ENCODE data around the gene KCNG2. TPM values are rescaled to one million over a fixed set of nuclear protein-coding genes. Genes with fewer than 3 reads are reported as not detected.

Gene KCNG2
- total RNA-seq, 2 experiments from 2014 or later, result not detected

DNA sequence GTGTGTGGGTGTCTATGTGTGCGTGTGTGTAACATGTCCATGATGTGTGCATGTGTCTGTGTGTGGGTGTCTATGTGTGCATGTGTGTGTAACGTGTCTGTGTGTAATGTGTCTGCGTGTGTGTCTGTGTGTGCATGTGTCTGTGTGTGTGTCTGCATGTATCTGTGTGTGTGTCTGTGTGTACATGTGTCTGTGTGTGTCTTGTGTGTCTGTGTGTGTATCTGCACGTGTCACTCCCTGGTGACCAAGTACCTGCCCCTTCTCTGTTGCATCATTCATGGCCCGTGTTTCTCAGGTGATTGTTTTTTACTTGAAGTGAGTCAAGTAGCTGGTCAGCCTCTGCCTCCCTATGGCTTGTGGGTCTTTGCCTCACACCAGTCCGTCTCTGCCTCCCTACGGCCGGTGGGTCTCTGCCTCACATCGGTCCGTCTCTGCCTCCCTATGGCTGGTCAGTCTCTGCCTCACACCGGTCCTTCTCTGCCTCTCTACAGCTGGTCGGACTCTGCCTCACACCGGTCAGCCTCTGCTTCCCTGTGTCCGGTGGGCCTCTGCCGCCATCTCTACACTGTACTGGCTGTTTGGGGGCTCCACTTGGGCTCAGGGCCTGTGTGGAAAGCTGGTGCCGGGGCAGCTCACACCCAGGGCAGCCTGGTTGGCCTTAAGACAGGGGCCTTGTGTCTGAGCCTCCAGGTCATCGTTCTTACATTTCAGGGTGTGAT, 31.6 kb downstream of the KCNG2 start:
- H3K9me3 Mint-ChIP-seq, result no peaks in the 10 kb centered on the region
- no peak overlapping the region for H3K27ac Mint-ChIP-seq
- ChIA-PET CTCF (no interaction called here), POLR2A (no interaction called here)
- Histone ChIP-seq H3K4me3 (ENCODE audit: low read length) (no peak overlapping the region), H3K36me3 (ENCODE audit: insufficient read depth, low read length) (no peaks in the 10 kb centered on the region), H3K27ac (ENCODE audit: low read depth in 1 of 2, low read length in 2 of 2) (no peak overlapping the region), H3K9me3 (ENCODE audit: control insufficient read depth in 1 of 2, insufficient read depth in 1 of 2, low read length in 2 of 2) (peaks cover 0 to 18% of the 10 kb centered on the region in 2 experiments), H3K27me3 (ENCODE audit: control insufficient read depth in 1 of 2, insufficient read depth in 2 of 2, low read length in 2 of 2) (peaks cover 0 to 6% of the 10 kb centered on the region in 2 experiments), H3K4me1 (ENCODE audit: insufficient read depth, low read length) (no peaks in the 10 kb centered on the region)
- TF ChIP-seq, protein P1, sequence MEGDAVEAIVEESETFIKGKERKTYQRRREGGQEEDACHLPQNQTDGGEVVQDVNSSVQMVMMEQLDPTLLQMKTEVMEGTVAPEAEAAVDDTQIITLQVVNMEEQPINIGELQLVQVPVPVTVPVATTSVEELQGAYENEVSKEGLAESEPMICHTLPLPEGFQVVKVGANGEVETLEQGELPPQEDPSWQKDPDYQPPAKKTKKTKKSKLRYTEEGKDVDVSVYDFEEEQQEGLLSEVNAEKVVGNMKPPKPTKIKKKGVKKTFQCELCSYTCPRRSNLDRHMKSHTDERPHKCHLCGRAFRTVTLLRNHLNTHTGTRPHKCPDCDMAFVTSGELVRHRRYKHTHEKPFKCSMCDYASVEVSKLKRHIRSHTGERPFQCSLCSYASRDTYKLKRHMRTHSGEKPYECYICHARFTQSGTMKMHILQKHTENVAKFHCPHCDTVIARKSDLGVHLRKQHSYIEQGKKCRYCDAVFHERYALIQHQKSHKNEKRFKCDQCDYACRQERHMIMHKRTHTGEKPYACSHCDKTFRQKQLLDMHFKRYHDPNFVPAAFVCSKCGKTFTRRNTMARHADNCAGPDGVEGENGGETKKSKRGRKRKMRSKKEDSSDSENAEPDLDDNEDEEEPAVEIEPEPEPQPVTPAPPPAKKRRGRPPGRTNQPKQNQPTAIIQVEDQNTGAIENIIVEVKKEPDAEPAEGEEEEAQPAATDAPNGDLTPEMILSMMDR (IDR thresholded peaks at IDR 0.05), result no peak
- ATAC-seq (ENCODE audit: poor library complexity) (no peak), DNase-seq (no peak)
- H3K27me3 Mint-ChIP-seq, result peaks cover 9% of the 10 kb centered on the region
- no peak overlapping the region for H3K4me3 Mint-ChIP-seq
- no peaks in the 10 kb centered on the region for H3K36me3 Mint-ChIP-seq (ENCODE audit: low read depth)
- no peaks in the 10 kb centered on the region for H3K4me1 Mint-ChIP-seq (ENCODE audit: low read depth)
- intact Hi-C loops (cut with DNase I, micrococcal nuclease), result no loop called here

DNA sequence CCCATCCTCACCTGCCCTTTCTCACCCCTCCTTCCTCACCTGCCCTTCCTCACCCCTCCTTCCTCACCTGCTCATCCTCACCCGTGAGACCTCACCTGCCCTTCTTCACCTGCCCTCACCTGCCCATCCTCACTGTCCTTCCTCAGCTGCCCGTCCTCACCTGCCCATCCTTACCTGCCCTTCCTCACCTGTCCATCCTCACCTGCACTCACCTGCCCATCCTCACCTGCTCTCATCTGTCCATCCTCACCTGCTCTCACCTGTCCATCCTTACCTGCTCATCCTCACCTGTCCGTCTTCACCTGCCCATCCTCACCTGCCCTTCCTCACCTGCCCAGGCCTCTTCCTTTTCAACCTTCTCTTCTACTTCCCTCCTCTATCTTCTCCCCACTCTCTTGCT, 34.4 kb downstream of the KCNG2 start:
- ChIA-PET CTCF (no interaction called here), POLR2A (no interaction called here)
- DNase-seq (no peak), ATAC-seq (ENCODE audit: poor library complexity) (no peak)
- Mint-ChIP-seq H3K27me3 (peaks cover 31% of the 10 kb centered on the region), H3K27ac (no peak overlapping the region), H3K36me3 (ENCODE audit: low read depth) (no peaks in the 10 kb centered on the region), H3K4me3 (no peak overlapping the region), H3K9me3 (no peaks in the 10 kb centered on the region), H3K4me1 (ENCODE audit: low read depth) (no peaks in the 10 kb centered on the region)
- Histone ChIP-seq H3K4me3 (ENCODE audit: low read length) (no peak overlapping the region), H3K27ac (ENCODE audit: low read depth in 1 of 2, low read length in 2 of 2) (no peak overlapping the region), H3K36me3 (ENCODE audit: insufficient read depth, low read length) (no peaks in the 10 kb centered on the region), H3K9me3 (ENCODE audit: control insufficient read depth in 1 of 2, insufficient read depth in 1 of 2, low read length in 2 of 2) (peaks cover 0 to 14% of the 10 kb centered on the region in 2 experiments), H3K4me1 (ENCODE audit: insufficient read depth, low read length) (no peaks in the 10 kb centered on the region), H3K27me3 (ENCODE audit: control insufficient read depth in 1 of 2, insufficient read depth in 2 of 2, low read length in 2 of 2) (peaks cover 0 to 9% of the 10 kb centered on the region in 2 experiments)
- TF ChIP-seq, protein P1 (IDR thresholded peaks at IDR 0.05), result no peak
- intact Hi-C loops (cut with DNase I, micrococcal nuclease), result no loop called here

DNA sequence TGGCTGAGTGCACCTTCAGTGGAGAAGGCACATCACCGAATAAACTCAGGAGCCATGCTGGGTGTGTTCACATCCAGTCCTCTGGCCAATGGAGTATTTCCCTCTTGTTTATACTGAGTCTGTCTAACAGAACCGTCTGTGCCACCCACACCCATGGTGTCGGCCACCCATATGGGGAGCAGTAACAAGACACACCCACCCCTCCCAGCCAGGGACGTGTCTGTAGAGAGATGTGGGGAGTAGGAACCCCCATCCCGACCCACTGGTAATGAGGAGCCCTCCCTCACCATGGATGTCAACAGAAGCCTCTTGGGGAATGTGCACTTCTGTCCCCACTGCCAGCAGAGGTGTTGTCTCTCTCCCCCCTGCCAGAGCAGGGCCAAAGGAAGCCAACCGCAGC, 37.1 kb downstream of the KCNG2 start:
- Mint-ChIP-seq H3K4me1 (ENCODE audit: low read depth) (no peaks in the 10 kb centered on the region), H3K4me3 (no peak overlapping the region), H3K27ac (no peak overlapping the region), H3K9me3 (no peaks in the 10 kb centered on the region), H3K27me3 (peaks cover 54% of the 10 kb centered on the region), H3K36me3 (ENCODE audit: low read depth) (no peaks in the 10 kb centered on the region)
- ChIA-PET POLR2A (no interaction called here), CTCF (no interaction called here)
- peaks cover 0 to 9% of the 10 kb centered on the region in 2 experiments for H3K27me3 ChIP-seq (ENCODE audit: control insufficient read depth in 1 of 2, insufficient read depth in 2 of 2, low read length in 2 of 2)
- no peaks in the 10 kb centered on the region for H3K4me1 ChIP-seq (ENCODE audit: insufficient read depth, low read length)
- peaks cover 0 to 6% of the 10 kb centered on the region in 2 experiments for H3K9me3 ChIP-seq (ENCODE audit: control insufficient read depth in 1 of 2, insufficient read depth in 1 of 2, low read length in 2 of 2)
- TF ChIP-seq, protein P1 (IDR thresholded peaks at IDR 0.05), result no peak
- no peaks in the 10 kb centered on the region for H3K36me3 ChIP-seq (ENCODE audit: insufficient read depth, low read length)
- H3K4me3 ChIP-seq (ENCODE audit: low read length), result no peak overlapping the region
- no peak for DNase-seq
- intact Hi-C loops (cut with DNase I, micrococcal nuclease), result no loop called here
- no peak for ATAC-seq (ENCODE audit: poor library complexity)
- H3K27ac ChIP-seq (ENCODE audit: low read depth in 1 of 2, low read length in 2 of 2), result no peak overlapping the region

Measured in CD4-positive, alpha-beta T cell (primary cell).